IPS DF 6.9 (cell line): Measurements from ENCODE around the gene NGB.
A peak's percentile ranks its signal among the peaks of the same experiment; 100 is the strongest.

Experiments
- DNase-seq: peaks from one replicate; pipeline ENCODE4 v3.0.0-alpha.2; 2013; ENCODE audit warnings: low read depth, low spot score
- H3K27ac ChIP-seq: one replicate; pipeline ENCODE4 v1.5.1; 2013; ENCODE audit warnings: low read length, control low read depth
- H3K27me3 ChIP-seq: 2 replicates; pipeline ENCODE4 v1.6.1; 2013; ENCODE audit warnings: mild to moderate bottlenecking, low read length; ENCODE audit not compliant: control insufficient read depth, insufficient read depth
- H3K36me3 ChIP-seq: 2 replicates; pipeline ENCODE4 v1.6.1; 2013; ENCODE audit warnings: low read length; ENCODE audit not compliant: control insufficient read depth, insufficient read depth
- H3K4me1 ChIP-seq: 2 replicates; pipeline ENCODE4 v1.6.1; 2013; ENCODE audit warnings: low read length; ENCODE audit not compliant: control insufficient read depth, insufficient read depth
- H3K4me3 ChIP-seq: 2 replicates; pipeline ENCODE4 v1.5.1; 2013; ENCODE audit warnings: mild to moderate bottlenecking, low read length
- H3K9me3 ChIP-seq: 2 replicates; pipeline ENCODE4 v1.6.1; 2013; ENCODE audit warnings: low read length, inconsistent platforms; ENCODE audit not compliant: control insufficient read depth, insufficient read depth
- WGBS: extraction: QIAGEN DNeasy Blood & Tissue Kit; methylation state at CpG from one replicate; pipeline ENCODE4 v1.1.7; 2013; ENCODE audit warnings: mixed read lengths, missing lambda C conversion rate; ENCODE audit not compliant: insufficient read length, insufficient coverage; 5-methylcytosine and 5-hydroxymethylcytosine counted together

Gene NGB

DNA sequence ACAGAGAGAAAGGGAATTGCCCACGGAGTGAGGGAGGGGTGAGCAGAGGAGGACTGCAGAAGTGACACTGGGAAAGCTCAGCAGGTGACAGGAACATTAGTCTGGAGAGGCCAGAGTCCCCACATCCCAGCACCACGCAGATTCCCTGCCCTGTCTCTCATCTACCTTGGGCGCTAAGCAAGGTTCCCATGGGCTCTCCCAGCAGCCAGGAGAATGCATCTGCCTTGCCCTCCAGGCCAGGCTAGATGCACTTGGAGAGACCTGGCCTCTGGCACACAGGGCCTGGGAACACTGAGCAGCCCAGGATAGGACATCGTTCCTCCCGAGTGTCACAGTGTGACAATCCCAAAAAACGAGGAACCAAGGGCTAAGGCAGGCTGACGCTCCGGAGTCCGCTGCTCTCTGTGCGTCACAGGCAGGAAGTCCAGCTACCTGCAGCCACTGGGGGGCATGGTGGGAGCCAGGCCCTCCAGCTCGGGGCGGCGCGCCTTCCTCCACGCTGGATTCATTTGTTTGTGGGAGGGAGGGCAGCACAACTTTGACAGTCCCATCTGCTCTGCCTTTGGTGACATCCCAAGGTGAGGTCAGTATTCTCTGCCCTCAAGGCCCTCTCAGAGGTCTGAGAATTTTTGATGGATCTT is 5.4 kb upstream of the NGB start:
- Histone ChIP-seq H3K27me3 (peaks cover 6% of the 10 kb centered on the region), H3K4me1 (0 out of 2 replicates have a peak, but pooled peaks cover 1% of the 10 kb centered on the region), H3K36me3 (no peaks in the 10 kb centered on the region), H3K27ac (no peak overlapping the region), H3K4me3 (no peak overlapping the region), H3K9me3 (no peaks in the 10 kb centered on the region)
- no peak for DNase-seq
- no CpG with 5 or more reads among the region's 15 CpGs for WGBS

DNA sequence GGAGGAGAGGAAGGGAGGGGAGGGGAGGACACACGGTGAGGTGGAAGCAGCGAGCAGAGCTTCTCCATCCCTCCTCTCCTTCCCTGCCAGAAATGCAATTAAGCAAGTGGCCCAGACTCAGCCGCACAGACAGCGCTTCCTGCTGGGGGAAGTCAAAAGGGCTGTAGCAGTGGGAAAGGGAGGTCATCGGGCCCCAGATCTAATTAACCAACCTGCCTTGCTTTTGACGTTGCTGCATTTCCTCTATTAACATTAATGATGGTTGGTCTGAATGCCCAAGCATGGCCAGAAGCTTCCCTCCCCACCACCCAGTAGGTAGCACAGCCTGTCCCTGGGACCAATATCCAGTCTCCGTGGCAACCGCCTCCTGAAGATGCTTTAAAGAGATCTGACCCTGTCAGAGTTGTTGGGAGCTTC is 4.6 kb upstream of the NGB start:
- no peak for DNase-seq
- no peaks in the 10 kb centered on the region for H3K36me3 ChIP-seq
- no CpG with 5 or more reads among the region's 8 CpGs for WGBS

DNA sequence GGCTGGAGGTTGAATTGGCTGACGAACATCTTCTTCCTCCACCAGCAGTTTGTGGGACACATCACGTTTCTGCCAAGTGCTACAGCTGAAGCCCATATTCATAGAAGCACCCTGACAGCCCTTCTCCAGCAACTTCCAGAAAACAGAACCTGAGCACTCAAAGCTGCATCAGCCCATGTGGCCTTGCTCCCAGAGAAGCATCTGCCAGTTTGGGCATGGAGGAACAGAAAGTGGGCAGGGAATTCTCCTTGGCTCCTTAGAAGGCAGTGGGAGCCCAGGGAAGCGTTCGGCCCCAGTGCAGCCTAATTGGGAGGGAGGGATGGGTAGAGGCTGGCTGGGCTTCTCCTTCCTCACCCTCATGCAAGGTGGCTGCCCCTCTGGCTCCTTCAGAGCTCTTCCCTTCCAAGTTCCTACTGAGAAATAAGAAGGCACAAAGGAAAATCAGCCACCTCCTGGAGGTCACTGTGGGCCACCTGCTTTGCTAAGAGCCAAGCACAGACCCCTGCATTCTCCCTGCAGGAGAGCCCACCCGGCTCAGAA is 4.1 kb upstream of the NGB start:
- Histone ChIP-seq H3K4me1 (peaks cover 6% of the 10 kb centered on the region; the same call in 1 of the 2 replicates), H3K27ac (no peak overlapping the region), H3K9me3 (no peaks in the 10 kb centered on the region), H3K4me3 (no peak overlapping the region), H3K27me3 (peaks cover 18% of the 10 kb centered on the region), H3K36me3 (no peaks in the 10 kb centered on the region)
- no peak for DNase-seq
- no CpG with 5 or more reads among the region's 5 CpGs for WGBS

More for the DNA sequence above, 4.6 kb upstream of the NGB start:
- H3K4me3 ChIP-seq, result no peak overlapping the region
- peaks cover 13% of the 10 kb centered on the region for H3K27me3 ChIP-seq
- no peaks in the 10 kb centered on the region for H3K9me3 ChIP-seq
- no peak overlapping the region for H3K27ac ChIP-seq
- peaks cover 1% of the 10 kb centered on the region; the same call in 1 of the 2 replicates for H3K4me1 ChIP-seq

DNA sequence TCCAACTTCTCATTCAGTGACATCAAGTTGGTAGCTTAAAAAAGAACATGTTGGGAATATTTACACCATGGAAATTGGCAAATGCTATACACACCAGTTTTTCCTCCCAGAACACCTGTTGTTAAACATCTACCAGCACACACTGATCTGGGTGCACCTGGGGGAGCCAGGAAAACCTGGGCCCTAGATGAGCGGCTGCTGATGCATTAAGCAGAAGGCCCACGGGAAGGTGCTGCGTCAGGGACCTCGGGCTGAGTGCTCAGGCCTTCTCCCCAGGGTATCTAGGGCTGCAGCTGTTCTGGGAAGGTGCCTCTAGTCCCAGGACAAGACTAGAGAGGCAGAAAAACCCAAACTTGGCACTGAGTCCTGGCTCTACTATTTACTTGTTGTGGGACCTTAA is 2.8 kb upstream of the NGB start:
- H3K27me3 ChIP-seq, result peaks cover 21% of the 10 kb centered on the region
- no peaks in the 10 kb centered on the region for H3K36me3 ChIP-seq
- no peak for DNase-seq
- no peak overlapping the region for H3K4me3 ChIP-seq
- WGBS, result no CpG with 5 or more reads among the region's 4 CpGs
- no peak overlapping the region for H3K27ac ChIP-seq
- peaks cover 6% of the 10 kb centered on the region; the same call in 1 of the 2 replicates for H3K4me1 ChIP-seq
- no peaks in the 10 kb centered on the region for H3K9me3 ChIP-seq

DNA sequence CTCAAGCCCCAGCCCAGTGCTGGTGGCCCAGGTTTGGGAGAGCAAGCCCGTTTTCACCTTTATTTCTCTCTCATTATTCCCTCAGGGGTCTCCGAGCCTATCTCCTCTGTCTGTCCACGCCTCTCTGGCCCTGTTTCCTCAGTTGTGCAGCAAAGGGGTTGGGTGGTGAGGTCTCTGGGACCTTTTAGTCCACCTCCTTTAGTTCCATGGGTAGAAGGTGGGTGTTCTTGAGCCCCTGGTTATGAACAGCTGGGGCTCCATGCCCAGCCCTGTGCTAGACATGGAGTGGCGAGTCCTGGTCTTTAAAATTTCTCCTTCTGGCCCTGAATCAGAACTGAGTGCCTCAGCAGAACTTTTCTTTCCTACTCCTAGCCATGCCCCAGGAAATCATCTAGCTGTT is 1.3 kb upstream of the NGB start:
- no peaks in the 10 kb centered on the region for H3K36me3 ChIP-seq
- no peak overlapping the region for H3K4me3 ChIP-seq
- no peak overlapping the region for H3K27ac ChIP-seq
- peaks cover 6% of the 10 kb centered on the region; the same call in 1 of the 2 replicates for H3K4me1 ChIP-seq
- no peak for DNase-seq
- WGBS, result no CpG with 5 or more reads among the region's 4 CpGs
- peaks cover 21% of the 10 kb centered on the region for H3K27me3 ChIP-seq
- H3K9me3 ChIP-seq, result no peaks in the 10 kb centered on the region

DNA sequence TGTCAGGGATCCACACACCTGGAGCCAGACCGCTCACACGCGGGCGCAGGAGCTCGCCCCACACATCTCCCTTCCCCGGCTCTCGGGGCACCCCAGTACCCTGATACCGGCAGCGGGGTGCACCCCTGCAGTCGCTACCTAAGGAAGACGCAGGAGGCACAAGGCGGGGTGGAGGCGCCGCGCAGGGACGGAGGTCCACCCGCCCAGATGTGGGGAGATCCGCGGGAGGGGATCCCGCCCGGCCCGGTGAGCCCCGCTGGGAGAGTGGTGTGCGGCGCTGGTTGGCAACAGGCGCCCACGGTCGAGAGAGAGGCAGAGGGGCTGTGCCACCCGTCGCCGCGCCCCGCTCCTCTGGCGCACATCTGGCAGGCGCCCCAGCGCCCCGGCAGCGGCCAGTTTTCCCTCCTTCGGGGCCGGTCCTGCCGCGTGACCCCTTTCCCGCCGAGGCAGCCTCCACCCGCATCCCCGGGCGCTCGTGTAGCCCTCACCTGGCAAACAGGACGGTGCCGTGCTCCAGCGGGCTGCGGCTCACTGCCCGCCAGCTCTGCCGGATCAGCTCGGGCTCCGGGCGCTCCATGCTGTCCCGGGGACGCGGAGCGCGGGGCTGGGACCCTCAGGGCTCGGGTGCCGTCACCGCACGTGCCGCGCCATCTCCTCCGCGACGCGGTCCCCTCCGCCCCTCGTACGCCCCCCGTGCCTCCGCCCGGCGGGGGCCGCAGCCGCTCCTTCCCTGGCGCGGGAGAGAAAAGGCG is 469 bp downstream of the NGB start:
- no peak for DNase-seq
- no peak overlapping the region for H3K27ac ChIP-seq
- no CpG with 5 or more reads among the region's 84 CpGs for WGBS
- peak overlapping the region; percentile 38; the same call in 1 of the 2 replicates for H3K4me3 ChIP-seq
- H3K27me3 ChIP-seq, result peaks cover 21% of the 10 kb centered on the region
- H3K4me1 ChIP-seq, result peaks cover 4% of the 10 kb centered on the region; the same call in 1 of the 2 replicates
- H3K36me3 ChIP-seq, result no peaks in the 10 kb centered on the region
- no peaks in the 10 kb centered on the region for H3K9me3 ChIP-seq

DNA sequence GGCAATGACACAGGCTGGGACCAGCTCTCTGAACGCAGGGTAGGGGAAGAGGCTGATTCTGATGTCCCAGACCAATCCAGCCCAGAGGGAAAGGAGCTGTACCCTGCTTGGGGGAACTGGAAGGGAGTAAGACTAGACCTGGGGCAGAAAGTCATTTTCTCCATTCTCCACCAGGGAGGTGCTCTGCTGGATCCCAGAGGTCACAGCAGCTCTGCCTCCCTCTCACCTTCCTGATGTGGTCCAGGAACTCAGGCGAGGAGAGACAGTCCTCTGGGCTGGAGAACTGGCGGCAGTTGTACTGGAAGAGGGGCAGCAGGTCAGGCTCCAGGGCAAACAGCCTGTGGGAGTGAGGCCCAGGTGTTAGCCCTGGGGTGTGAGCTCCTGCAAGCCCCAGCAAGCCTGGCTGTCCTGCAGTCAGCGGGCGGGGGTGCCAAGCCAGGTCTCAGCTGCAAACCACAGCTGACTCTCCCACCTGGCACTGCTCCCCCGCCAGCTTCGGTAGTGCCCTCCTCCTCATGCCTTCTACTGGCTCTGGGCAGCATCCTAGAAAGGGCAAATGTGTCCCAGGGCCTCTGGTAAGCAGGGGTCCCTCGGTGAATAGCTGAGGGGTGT is 1.9 kb downstream of the NGB start:
- no peak overlapping the region for H3K4me3 ChIP-seq
- WGBS, result no CpG with 5 or more reads among the region's 8 CpGs
- H3K9me3 ChIP-seq, result no peaks in the 10 kb centered on the region
- DNase-seq, result no peak
- H3K27me3 ChIP-seq, result peaks cover 21% of the 10 kb centered on the region
- no peaks in the 10 kb centered on the region for H3K36me3 ChIP-seq
- no peak overlapping the region for H3K27ac ChIP-seq
- H3K4me1 ChIP-seq, result peaks cover 4% of the 10 kb centered on the region; the same call in 1 of the 2 replicates

DNA sequence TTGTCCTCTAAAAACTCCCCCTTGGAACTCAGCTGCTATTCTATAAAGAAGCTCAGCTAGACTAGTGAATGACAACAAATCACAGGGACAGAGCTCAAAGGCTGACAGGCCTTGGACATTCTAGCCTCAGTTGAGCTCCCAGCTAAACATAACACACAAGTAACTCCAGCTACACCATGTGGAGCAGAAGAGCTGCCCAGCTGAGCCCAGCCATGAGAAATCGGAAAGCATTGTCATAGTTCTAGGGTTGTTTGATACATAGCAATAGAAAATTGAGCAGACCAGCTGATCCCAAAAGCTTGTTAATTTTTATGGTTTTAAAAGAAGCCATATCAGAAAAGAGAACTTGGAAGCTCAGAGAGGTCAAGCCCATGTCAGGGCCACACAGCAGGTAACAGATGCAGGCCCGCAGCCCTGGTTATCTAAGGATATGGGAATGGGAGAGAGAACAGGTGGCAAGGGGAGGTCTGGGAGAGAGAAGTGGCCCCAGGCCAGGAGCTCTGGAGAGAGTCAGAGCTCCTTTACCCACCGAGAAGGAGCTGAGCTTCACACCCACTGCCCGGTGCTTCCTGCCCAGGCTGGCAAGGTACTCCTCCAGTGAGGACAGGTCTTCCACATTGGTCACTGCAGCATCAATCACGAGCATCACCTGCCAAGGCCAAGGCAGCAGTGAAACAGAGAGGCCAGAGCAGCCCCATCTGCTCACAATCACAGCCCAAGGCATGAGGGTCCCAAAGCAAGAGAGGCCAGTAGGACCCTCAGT is 2.9 kb downstream of the NGB start:
- no peak overlapping the region for H3K27ac ChIP-seq
- no peaks in the 10 kb centered on the region for H3K36me3 ChIP-seq
- peaks cover 4% of the 10 kb centered on the region; the same call in 1 of the 2 replicates for H3K4me1 ChIP-seq
- H3K27me3 ChIP-seq, result peaks cover 21% of the 10 kb centered on the region
- no peak for DNase-seq
- no CpG with 5 or more reads among the region's 5 CpGs for WGBS
- no peak overlapping the region for H3K4me3 ChIP-seq
- no peaks in the 10 kb centered on the region for H3K9me3 ChIP-seq

DNA sequence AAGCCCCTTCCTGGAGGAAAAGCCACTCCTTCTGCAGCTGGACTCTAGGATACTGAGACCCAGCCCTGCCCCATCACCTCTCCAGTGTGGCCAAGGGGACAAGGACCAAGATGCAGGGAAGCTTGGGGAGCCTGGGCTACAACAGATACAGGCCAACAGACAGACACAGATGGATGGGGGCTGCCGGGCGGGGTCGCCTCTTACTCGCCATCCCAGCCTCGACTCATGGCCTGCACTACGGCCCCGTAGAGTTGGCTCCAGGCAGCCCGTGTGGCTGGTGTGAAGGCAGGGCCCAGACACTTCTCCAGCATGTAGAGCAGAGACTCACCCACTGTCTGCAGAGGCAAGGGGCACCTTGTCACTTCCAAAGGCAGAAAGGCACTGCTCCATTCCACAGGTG is 4.7 kb downstream of the NGB start:
- H3K4me3 ChIP-seq, result no peak overlapping the region
- peaks cover 4% of the 10 kb centered on the region; the same call in 1 of the 2 replicates for H3K4me1 ChIP-seq
- WGBS, result no CpG with 5 or more reads among the region's 8 CpGs
- no peaks in the 10 kb centered on the region for H3K36me3 ChIP-seq
- no peaks in the 10 kb centered on the region for H3K9me3 ChIP-seq
- no peak overlapping the region for H3K27ac ChIP-seq
- H3K27me3 ChIP-seq, result peaks cover 15% of the 10 kb centered on the region
- DNase-seq, result no peak
